Stimulated activated naive CD8-positive, alpha-beta T cell treated with anti-CD3 and anti-CD28 coated beads, Interleukin-15, amount 100 ng/mL, for 72 hours (primary cell): ENCODE measurements around the gene PBX3.
"Not testable (repeated sequence)": the region's sequence is repeated elsewhere in the genome, so short reads cannot be mapped to it uniquely, and the experiment has no call there.

Experiments
- ATAC-seq: fragments of 150-1000 bp; cut with Tn5 transposase; 2 replicates; pipeline ENCODE4 v1.10.0; 2021; ENCODE audit warnings: mild to moderate bottlenecking, moderate library complexity
- DNase-seq, 2 donors: peaks; one replicate each; pipeline ENCODE4 v3.0.0; 2021 to 2022
- H3K27ac Mint-ChIP-seq, 2 donors: one replicate each; pipeline ENCODE4 v1.8.0; 2022; ENCODE audit warnings: mild to moderate bottlenecking in 2 of 2, mixed read lengths in 2 of 2, moderate library complexity in 2 of 2
- H3K27me3 Mint-ChIP-seq: one replicate; pipeline ENCODE4 v1.8.0; 2022; ENCODE audit warnings: mixed read lengths
- H3K4me1 Mint-ChIP-seq: one replicate; pipeline ENCODE4 v1.8.0; 2022; ENCODE audit warnings: mild to moderate bottlenecking, mixed read lengths
- H3K4me3 Mint-ChIP-seq, 2 donors: one replicate each; pipeline ENCODE4 v1.8.0; 2022; ENCODE audit warnings: mild to moderate bottlenecking in 2 of 2, mixed read lengths in 2 of 2, moderate library complexity in 1 of 2
- H3K9me3 Mint-ChIP-seq, 2 donors: one replicate each; pipeline ENCODE4 v1.8.0; 2022; ENCODE audit warnings: mixed read lengths in 2 of 2

PBX3 gene

GRCh38 chr9:125820100-125820804, 73.1 kb downstream of the PBX3 start:
- no peaks in the 10 kb centered on the region for H3K27me3 Mint-ChIP-seq
- H3K4me1 Mint-ChIP-seq: peaks cover 22% of the 10 kb centered on the region
- no peak for ATAC-seq
- no peak overlapping the region for H3K27ac Mint-ChIP-seq
- no peak for DNase-seq
- no peaks in the 10 kb centered on the region for H3K9me3 Mint-ChIP-seq
- H3K4me3 Mint-ChIP-seq: no peak overlapping the region

DNA sequence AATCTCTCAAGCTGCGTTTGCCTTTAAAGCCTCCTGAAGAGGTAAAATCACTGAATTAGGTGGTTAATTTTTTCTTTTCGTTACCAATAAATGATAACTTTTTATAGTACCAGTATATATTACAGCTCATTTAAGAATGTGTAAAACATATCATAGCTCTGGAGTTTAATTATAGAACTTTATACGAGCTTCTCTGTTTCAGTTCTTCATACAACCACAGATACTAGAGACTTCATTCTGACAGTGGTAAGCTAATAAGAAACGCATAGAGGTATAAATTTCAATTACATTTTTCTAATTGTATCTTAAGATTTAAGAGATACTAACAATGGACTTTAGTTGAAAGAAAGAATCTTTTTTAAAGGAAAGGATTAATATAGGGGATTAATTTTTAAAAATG, 73.9 kb downstream of the PBX3 start:
- Mint-ChIP-seq H3K4me1 (peaks cover 29% of the 10 kb centered on the region), H3K4me3 (no peak overlapping the region), H3K27ac (no peak overlapping the region), H3K9me3 (no peaks in the 10 kb centered on the region), H3K27me3 (no peaks in the 10 kb centered on the region)
- no peak for ATAC-seq
- no peak for DNase-seq

GRCh38 chr9:125822160-125822559, 75.0 kb downstream of the PBX3 start:
- H3K4me1 Mint-ChIP-seq: peaks cover 29% of the 10 kb centered on the region
- H3K27ac Mint-ChIP-seq: no peak overlapping the region

DNA sequence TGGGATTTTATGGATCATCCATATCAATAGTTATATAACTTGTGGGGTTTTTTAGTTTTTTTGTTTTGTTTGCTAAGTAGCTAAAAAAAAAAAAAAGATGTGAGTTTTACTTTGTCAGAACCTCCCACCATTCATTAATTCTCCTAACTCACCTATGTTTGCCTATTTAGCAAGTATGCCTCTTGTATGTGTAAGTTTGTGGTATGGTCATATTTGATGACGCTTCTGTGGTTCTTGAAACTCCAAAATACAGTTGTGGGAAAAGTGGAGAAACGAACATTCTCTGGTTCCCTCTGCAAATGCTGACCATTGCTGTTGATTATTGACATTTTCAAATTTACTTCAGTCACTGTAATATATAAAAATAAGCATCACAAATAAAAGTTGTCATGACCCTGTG, 75.7 kb downstream of the PBX3 start:
- Mint-ChIP-seq H3K4me3 (no peak overlapping the region), H3K27ac (no peak overlapping the region), H3K4me1 (peaks cover 29% of the 10 kb centered on the region), H3K9me3 (no peaks in the 10 kb centered on the region), H3K27me3 (no peaks in the 10 kb centered on the region)
- ATAC-seq (no peak), DNase-seq (no peak)

More at GRCh38 chr9:125822160-125822559, 75.0 kb downstream of the PBX3 start:
- DNase-seq: no peak
- no peak overlapping the region for H3K4me3 Mint-ChIP-seq
- H3K27me3 Mint-ChIP-seq: no peaks in the 10 kb centered on the region
- H3K9me3 Mint-ChIP-seq: no peaks in the 10 kb centered on the region
- ATAC-seq: no peak

DNA sequence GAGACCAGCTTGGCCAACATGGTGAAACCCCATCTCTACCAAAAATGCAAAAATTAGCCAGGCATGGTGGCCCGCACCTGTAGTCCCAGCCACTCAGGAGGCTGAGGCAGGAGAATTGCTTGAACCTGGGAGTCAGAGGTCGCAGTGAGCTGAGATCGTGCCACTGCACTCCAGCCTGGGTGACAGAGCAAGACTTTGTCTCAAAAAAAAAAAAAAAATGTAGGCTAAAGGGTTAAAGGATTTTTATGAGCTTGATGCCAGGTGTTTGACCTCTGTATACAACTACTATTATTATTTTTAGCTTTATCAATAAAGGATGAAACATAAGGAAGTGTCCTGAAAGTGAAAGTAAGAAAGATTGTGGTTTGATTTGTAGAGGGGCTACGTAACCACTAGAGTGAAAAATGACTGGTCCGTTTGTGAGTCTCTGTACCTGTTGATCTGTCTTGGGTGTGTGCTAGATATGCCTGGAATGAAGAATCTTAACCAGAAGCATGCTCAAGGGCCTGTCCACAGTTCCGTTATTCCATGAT, 76.8 kb downstream of the PBX3 start:
- not testable (repeated sequence) for H3K27me3 Mint-ChIP-seq, H3K9me3 Mint-ChIP-seq
- Mint-ChIP-seq H3K27ac (peak overlapping the region; percentile 34 to 69), H3K4me3 (peak overlapping the region; percentile 74 to 82), H3K4me1 (peaks cover 33% of the 10 kb centered on the region)
- DNase-seq: peak; percentile 10 to 15
- ATAC-seq: peak; percentile 100

DNA sequence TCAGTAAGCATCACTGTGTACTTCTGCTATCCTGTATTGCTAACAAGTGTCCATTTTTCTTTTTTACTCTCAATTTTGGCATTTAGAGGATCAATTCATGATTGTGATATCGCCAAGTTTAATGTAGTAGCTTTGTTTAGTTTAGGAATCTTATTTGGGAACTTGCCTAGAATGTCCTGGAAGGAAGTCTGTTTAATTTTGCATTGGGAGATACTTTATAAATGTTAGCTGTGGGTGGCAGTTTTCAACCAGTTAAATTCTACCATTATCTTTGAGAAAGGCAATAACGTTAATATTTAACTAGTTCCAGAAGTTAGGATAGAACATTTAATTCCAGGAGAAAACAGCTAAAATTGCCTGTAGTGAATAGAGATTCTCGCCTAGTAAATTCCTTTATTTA, 78.6 kb downstream of the PBX3 start:
- Mint-ChIP-seq H3K4me3 (no peak overlapping the region), H3K4me1 (peaks cover 36% of the 10 kb centered on the region), H3K27me3 (no peaks in the 10 kb centered on the region), H3K27ac (peak overlapping the region in 1 of 2 donors; percentile 34), H3K9me3 (no peaks in the 10 kb centered on the region)
- DNase-seq (no peak), ATAC-seq (no peak)

GRCh38 chr9:125826850-125827249, 79.7 kb downstream of the PBX3 start:
- ATAC-seq: no peak
- Mint-ChIP-seq H3K9me3 (no peaks in the 10 kb centered on the region), H3K27ac (no peak overlapping the region), H3K27me3 (no peaks in the 10 kb centered on the region), H3K4me3 (no peak overlapping the region), H3K4me1 (peaks cover 36% of the 10 kb centered on the region)
- DNase-seq: no peak

- Mint-ChIP-seq H3K27ac (peak overlapping the region in 1 of 2 donors; percentile 91), H3K4me3 (peak overlapping the region; percentile 77 to 85), H3K27me3 (no peaks in the 10 kb centered on the region), H3K4me1 (peaks cover 27% of the 10 kb centered on the region), H3K9me3 (no peaks in the 10 kb centered on the region)
- ATAC-seq (peak; percentile 87), DNase-seq (peak; percentile 21 to 30)
These were observed 82.6 kb downstream of the PBX3 start for GRCh38 chr9:125829743-125830142.

GRCh38 chr9:125831054-125831453, 83.9 kb downstream of the PBX3 start:
- Mint-ChIP-seq H3K4me3 (peak overlapping the region; percentile 17 to 44), H3K4me1 (peaks cover 21% of the 10 kb centered on the region), H3K27ac (peak overlapping the region in 1 of 2 donors; percentile 83), H3K27me3 (no peaks in the 10 kb centered on the region), H3K9me3 (no peaks in the 10 kb centered on the region)
- ATAC-seq: no peak
- DNase-seq: no peak

DNA sequence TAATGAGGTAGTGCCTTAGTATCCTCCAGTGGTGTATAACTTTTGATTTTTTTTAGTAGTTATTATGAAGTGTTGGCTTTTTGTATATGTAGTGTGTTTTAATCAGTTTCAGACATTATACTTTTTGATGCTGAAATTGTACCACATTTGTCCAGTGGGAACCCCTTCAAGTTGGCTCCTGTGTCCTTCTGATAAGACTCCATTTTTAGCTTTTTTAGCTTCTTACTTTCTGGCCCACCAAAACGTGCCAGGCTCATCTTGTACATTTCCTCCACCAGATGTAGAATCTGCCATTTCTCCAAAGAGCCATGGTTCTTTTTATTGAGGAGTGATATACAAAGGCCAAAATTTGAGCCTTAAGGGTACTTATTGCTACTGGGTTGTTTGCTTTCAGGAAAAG, 84.4 kb downstream of the PBX3 start:
- DNase-seq: no peak
- no peak overlapping the region for H3K4me3 Mint-ChIP-seq
- ATAC-seq: no peak
- no peaks in the 10 kb centered on the region for H3K27me3 Mint-ChIP-seq
- no peaks in the 10 kb centered on the region for H3K9me3 Mint-ChIP-seq
- peaks cover 21% of the 10 kb centered on the region for H3K4me1 Mint-ChIP-seq
- H3K27ac Mint-ChIP-seq: no peak overlapping the region

DNA sequence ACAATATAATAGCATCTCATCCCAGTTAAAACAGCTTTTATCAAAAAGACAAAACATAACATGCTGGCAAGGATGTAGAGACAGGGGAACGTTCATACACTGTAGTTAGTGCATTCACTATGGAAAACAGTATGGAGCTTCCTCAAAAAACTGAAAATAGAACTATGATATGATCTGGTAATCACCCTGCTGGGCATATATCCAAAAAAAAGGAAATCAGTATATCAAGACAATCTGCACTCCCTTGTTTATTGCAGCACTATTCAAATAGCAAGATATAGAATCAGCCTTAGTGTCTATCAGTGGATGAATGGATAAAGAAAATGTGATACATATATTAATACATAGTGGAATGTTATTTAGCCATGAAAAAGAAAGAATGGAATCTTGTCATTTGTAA, 88.5 kb downstream of the PBX3 start:
- peaks cover 15% of the 10 kb centered on the region for H3K4me1 Mint-ChIP-seq
- H3K4me3 Mint-ChIP-seq: no peak overlapping the region
- ATAC-seq (no peak), DNase-seq (no peak)
- H3K27me3 Mint-ChIP-seq: no peaks in the 10 kb centered on the region
- H3K27ac Mint-ChIP-seq: no peak overlapping the region
- no peaks in the 10 kb centered on the region for H3K9me3 Mint-ChIP-seq

GRCh38 chr9:125839317-125839716, 92.1 kb downstream of the PBX3 start:
- Mint-ChIP-seq H3K27me3 (no peaks in the 10 kb centered on the region), H3K4me3 (no peak overlapping the region), H3K27ac (no peak overlapping the region), H3K4me1 (peaks cover 12% of the 10 kb centered on the region), H3K9me3 (no peaks in the 10 kb centered on the region)
- DNase-seq (no peak), ATAC-seq (no peak)

DNA sequence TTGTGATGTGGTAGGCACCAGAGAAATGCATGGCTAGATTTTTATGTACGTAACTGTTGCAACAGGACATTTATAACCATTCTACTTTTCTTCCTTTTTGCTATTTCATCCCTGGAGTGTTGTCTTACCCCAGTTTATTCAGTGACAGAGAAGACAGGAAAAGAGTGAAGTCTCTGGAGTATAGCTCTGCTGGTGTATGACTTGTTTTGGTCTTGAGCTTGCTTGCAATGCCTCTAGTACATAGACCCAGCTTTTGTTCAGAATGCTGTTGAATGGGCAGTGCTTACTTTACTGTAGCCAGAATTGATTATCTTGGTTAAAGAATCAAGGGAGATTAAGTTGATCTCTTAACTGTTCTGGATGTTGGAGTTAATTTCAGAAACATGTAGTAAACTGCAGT, 94.3 kb downstream of the PBX3 start:
- DNase-seq (no peak), ATAC-seq (no peak)
- Mint-ChIP-seq H3K4me1 (peaks cover 12% of the 10 kb centered on the region), H3K4me3 (no peak overlapping the region), H3K27me3 (no peaks in the 10 kb centered on the region), H3K27ac (no peak overlapping the region), H3K9me3 (no peaks in the 10 kb centered on the region)

DNA sequence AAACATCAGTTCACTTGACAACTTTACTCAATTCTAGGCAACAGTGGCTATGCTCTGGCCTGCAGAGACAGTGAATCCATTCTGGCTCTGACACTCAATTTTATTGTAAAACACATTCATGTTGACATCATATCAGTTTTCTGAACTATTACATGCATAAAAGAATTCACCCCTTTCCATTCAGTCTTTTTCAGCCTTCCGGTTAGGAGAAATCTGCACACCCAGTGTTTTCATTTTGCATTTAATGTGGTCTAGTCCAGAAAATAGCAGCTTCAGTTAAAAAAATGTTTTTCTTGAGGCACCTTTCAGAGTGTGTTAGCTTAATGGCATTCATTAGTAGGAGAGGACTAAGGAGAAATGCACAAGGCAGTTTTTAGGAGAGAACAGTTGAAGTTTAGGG, 95.1 kb downstream of the PBX3 start:
- Mint-ChIP-seq H3K4me3 (no peak overlapping the region), H3K27ac (no peak overlapping the region), H3K4me1 (peaks cover 12% of the 10 kb centered on the region), H3K27me3 (no peaks in the 10 kb centered on the region), H3K9me3 (no peaks in the 10 kb centered on the region)
- DNase-seq: no peak
- ATAC-seq: no peak

- ATAC-seq: no peak
- no peak overlapping the region for H3K27ac Mint-ChIP-seq
- H3K4me1 Mint-ChIP-seq: peaks cover 12% of the 10 kb centered on the region
These were observed 96.5 kb downstream of the PBX3 start for GRCh38 chr9:125843646-125844045.

GRCh38 chr9:125844611-125845010, 97.4 kb downstream of the PBX3 start:
- Mint-ChIP-seq H3K27me3 (no peaks in the 10 kb centered on the region), H3K4me3 (no peak overlapping the region), H3K4me1 (peaks cover 12% of the 10 kb centered on the region), H3K27ac (no peak overlapping the region), H3K9me3 (no peaks in the 10 kb centered on the region)
- ATAC-seq: no peak
- DNase-seq: no peak

More at GRCh38 chr9:125843646-125844045, 96.5 kb downstream of the PBX3 start:
- Mint-ChIP-seq H3K4me3 (no peak overlapping the region), H3K9me3 (no peaks in the 10 kb centered on the region), H3K27me3 (no peaks in the 10 kb centered on the region)
- no peak for DNase-seq
